RPMI7951 (cell line): ENCODE measurements around the gene HIKESHI. TPM values are rescaled to one million over a fixed set of nuclear protein-coding genes. Genes with fewer than 3 reads are reported as not detected.

Source experiments
- DNase-seq: peaks from one replicate; pipeline ENCODE4 v3.0.0-alpha.2; 2012; ENCODE audit warnings: low read depth
- total RNA-seq: library from RNA; depleted of rRNA; stranded (reverse); fragments of >200 nt; shearing (Covaris generic); gene quantifications from 2 replicates; pipeline ENCODE4 v1.2.3, GENCODE V29; 2014; rRNA removed

HIKESHI gene, protein sequence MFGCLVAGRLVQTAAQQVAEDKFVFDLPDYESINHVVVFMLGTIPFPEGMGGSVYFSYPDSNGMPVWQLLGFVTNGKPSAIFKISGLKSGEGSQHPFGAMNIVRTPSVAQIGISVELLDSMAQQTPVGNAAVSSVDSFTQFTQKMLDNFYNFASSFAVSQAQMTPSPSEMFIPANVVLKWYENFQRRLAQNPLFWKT
- 129 and 133 TPM in 2 replicates for total RNA-seq

- DNase-seq: peak; percentile 98
These were observed at the start of gene HIKESHI for GRCh38 chr11:86302092-86302793. Gene HIKESHI, plus strand, starts transcription at chr11:86302240. Its CDS starts 209 bp downstream, at chr11:86302449.

DNA sequence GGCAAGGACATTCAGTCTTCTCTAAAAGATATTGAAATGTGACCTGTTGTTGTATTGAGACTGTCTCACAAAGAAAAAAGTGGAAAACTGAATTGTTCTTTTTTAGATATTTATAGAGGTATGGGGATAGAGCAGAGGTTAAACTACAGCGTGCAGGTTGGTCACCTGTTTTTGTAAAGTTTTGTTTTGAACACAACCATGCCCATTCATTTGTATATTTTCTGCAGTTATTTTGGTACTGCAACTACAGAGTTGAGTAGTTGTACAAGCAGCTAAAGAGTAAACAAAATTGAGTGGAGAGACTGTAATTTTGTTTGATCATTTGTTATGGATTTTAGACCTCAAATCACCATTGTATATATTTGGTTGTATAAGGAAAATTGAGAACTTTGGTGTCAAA lies 46.1 kb upstream of the HIKESHI start:
- DNase-seq: no peak

- DNase-seq: no peak
These were observed 45.4 kb upstream of the HIKESHI start for GRCh38 chr11:86256608-86257007.

DNA sequence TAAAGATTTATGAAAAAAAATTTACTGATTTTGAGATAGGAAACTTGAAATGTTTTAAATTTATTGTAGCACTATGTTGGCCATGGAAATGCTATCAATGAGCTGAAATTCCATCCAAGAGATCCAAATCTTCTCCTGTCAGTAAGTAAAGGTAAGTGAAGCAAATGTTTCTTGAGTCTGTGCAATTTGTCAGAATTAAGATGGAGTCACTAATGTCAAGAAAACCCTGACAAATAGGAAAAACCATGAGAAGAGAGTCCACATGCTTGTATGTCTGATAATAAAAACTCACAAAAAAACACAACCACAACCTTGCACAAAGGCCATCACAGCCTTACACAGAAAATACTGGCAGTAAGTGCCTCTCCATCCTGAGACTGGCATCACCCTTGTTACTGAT lies 44.6 kb upstream of the HIKESHI start:
- DNase-seq: no peak

DNA sequence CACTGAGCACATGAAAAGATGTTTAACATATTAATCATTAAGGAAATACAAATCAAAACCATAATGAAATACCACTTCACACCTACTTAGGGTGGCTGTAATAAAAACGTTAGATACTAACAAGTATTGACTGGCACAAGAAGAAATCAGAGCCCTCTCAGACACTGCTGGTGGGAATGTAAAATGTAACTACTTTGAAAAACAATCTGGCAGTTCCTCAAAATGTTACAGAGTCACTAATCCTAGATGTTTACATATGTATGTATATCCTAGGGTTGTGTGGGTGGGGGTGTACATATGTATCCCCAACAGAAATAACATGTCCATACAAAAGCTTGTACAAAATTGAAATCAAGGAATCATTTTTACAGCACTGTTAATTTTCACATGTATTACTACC lies 42.3 kb upstream of the HIKESHI start:
- DNase-seq: no peak

GRCh38 chr11:86261328-86261727 lies 40.7 kb upstream of the HIKESHI start:
- DNase-seq: no peak

DNA sequence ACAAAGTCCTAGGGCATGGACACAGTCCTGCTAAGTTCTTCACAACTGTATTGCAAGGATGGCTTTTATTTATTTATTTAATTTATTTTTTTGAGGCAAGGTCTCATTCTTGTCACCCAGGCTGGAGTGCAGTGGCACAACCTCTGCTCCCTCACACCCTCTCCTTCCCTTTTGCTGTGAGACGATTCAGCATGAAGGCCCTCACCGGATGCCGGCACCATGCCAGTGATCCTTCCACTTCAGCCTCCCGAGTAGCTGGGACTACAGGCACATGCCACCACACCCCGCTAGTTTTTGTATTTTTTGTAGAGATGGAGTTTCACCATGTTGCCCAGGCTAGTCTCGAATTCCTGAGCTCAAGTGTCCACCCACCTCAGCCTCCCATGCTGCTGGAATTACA lies 39.7 kb upstream of the HIKESHI start:
- no peak for DNase-seq

DNA sequence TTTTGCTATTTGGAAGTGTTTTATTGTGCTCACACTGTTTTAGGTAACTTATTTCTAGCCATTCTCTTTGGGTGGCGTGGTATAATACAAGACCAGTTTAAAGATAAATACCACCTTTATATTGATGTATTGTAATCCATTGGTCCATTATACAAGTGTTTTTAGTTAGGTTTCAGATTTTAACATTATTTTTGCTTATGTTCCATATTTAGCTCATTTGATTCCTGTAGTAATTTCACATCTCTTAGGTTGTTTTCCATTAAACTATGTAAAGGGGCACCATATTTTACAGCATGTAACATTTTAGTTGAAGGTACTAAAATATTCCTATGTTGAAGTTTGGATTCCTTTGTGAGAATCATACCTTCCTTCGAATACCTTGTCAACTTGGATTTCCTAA lies 37.4 kb upstream of the HIKESHI start:
- DNase-seq: no peak

DNA sequence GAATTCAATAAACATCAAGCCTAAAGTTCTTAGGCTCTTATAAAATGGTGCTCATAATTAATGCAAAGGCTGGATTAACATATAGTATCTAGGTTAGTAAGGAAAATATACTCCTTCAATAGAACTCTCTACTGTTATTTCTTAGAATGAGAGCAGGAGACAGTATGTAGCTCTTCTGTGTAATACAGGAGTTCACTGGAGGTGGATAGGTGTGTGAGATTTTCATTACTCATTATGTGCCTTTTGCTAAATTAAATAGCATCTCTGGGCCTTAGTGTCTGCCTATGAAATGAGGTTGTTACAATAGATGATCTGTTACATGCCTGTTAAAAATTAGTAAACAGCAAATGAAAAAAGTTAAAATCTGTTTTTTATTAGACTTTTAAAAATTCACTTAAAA lies 36.8 kb upstream of the HIKESHI start:
- no peak for DNase-seq

DNA sequence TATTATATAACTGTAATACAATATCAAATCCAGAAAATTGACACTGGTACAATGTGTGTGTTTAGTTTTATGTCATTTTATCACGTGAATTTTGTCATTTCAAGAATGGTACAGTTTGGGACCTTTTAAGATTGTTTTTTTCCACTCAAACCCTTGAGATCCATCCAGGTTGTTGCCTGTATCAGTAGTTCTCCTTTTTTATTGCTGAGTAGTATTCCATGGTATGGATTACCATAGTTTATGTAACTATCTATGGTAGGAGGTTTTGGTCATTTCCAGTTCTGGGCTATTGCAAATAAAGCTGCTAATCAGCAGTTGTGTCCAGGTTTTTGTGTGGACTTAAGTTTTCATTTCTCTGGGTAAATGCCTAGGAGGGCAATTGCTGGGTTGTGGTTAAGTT lies 32.4 kb upstream of the HIKESHI start:
- DNase-seq: no peak

DNA sequence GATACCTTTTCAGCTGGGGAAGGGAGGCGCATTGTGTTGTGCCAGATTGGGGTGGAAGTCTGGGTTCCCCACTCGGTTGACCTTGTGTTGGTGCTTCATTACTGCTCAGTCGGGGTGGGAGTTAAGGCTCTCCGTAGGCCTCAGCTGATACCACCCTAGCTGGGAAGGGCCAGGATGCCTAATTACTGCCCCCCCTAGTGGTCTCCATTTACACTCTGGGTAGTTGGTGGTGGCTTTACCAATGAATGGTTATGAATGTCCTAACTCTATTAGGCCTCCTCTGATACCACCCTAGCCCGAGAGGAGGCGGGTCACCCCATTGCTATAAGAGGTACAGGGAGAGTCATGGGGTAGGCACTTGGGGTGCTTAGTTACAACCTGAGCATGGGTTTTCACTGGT lies 27.5 kb upstream of the HIKESHI start:
- DNase-seq: peak; percentile 10

DNA sequence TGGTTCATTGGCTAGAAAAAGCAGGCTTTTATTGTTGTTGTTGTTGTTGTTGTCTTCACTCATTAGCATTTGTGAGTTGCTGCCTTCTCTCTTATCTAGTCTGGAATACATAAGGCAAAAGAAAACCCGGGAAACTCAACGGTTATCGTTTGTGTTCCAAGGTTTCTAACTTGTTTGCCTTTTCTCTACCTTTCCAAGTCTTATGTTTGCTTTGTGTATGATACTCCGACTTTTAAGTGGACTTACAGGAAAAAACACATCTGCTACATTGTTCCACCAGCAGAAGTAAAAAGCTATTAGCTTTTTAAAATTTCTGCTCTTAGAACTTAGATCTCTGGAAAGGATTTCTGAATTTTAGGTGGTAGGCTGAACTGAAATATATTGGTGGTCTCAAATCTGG lies 27.0 kb upstream of the HIKESHI start:
- no peak for DNase-seq

DNA sequence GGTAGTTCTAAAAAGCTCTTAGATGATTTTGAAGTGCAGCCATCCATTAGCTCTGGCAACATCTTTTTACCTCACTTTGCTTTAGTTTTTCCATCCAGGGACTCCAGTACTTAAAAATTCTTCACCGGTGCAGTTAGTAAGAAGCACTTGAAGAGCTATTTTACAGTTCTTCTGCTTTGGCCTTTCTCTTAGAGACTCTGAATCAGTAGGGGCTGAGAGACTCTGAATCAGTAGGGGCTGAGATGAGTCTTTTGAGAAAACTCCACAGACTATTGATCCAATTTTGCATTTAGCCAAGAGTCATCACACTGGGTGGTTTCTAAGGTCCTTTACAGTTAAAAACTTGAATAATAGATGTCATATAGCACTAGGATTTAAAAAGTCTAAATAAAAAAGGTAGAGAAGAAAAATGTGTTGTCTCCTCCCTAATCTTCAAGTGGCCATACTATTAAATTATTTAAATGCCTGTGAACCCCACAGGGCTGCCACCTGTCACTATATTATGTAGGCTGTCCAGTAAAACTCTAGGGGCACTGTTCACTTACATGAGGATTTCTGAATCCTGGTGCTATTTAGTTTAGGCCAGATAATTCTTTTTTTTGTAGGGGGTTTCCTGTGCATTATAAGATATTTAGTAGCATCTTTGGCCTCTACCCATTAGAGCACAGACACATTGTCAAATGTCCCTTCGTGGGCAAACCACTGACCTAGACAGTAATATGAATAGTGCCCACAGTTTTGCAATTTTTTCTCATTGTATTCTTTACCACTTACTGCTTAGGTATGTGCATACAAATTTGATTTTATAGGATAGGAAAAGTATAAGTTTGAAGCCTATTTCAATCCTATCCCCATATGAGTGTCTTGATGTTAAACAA lies 26.3 kb upstream of the HIKESHI start:
- no peak for DNase-seq

- DNase-seq: no peak
These were observed 24.3 kb upstream of the HIKESHI start for GRCh38 chr11:86277741-86278140.

- no peak for DNase-seq
These were observed 23.8 kb upstream of the HIKESHI start for GRCh38 chr11:86278226-86278625.

DNA sequence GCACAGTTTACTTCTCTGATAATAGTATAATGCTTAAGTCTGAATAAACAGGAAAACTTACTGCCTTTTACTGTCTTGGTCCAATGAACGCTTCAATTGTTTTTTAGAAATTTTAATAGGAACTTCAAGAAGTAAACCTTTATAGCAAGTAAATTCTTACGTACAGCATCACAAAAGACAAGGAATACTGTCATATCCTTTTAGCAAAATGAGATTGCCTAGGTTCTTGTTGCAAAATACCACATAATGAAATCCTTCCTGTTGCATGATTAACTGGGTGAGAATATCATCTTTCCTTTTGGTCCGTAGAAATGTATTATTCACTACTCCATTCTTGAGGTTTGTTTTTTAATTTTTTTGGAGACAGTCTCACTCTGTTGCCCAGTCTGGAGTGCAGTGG lies 22.3 kb upstream of the HIKESHI start:
- DNase-seq: no peak

- no peak for DNase-seq
These were observed 14.6 kb upstream of the HIKESHI start for GRCh38 chr11:86287468-86287796.

- no peak for DNase-seq
These were observed 13.1 kb upstream of the HIKESHI start for GRCh38 chr11:86288776-86289507.

DNA sequence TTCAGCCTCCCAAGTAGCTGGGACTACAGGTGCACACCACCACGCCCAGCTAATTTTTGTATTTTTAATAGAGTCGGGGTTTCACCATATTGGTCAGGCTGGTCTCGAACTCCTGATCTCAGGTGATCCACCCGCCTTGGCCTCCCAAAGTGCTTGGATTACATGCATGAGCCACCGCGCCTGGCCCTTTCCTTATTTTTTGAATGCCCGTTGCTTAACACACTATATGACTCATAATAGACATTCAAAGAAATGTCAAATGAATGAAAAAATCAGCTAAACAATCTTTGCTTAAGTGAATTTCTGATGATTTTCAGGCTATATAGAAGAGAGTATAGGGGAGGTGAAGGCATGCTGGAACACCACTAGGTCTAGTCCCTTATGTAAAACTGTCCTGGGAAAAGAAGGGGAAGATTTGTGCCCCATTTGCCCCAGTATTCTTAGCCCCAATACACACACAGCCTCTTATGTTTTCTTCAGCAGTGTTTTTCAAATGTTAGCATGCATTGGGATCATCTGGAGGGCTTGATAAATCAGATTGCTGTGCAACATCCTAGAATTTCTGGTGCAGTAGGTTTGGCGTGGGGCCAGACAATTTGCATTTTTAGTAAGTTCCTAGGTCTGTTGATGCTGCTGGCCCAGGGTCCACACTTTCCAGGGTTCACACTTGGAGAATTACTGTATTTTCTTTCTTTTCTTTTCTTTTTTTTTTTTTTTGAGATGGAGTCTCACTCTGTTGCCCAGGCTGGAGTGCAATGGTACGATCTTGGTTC lies 12.3 kb upstream of the HIKESHI start:
- DNase-seq: peak; percentile 11

- peak; percentile 62 for DNase-seq
These were observed 10.4 kb upstream of the HIKESHI start for GRCh38 chr11:86291466-86292262.
